Mesothelial cell of epicardium (in vitro differentiated cells): ENCODE data around the gene CLIP4. TPM values are rescaled to one million over a fixed set of nuclear protein-coding genes. Genes with fewer than 3 reads are reported as not detected.

Source experiments
- DNase-seq, 2 experiments: peaks; one replicate each; pipeline ENCODE4 v3.0.0; 2021; ENCODE audit warnings: low spot score in 2 of 2; ENCODE audit not compliant: unreplicated experiment in 2 of 2
- H3K27ac Mint-ChIP-seq: 2 replicates; pipeline ENCODE4 v1.8.0; 2021; ENCODE audit warnings: mixed read lengths
- H3K27me3 Mint-ChIP-seq: 2 replicates; pipeline ENCODE4 v1.8.0; 2021; ENCODE audit warnings: low read depth, mixed read lengths
- H3K36me3 Mint-ChIP-seq: 2 replicates; pipeline ENCODE4 v1.8.0; 2021; ENCODE audit warnings: mixed read lengths
- H3K4me1 Mint-ChIP-seq: 2 replicates; pipeline ENCODE4 v1.8.0; 2021; ENCODE audit warnings: mixed read lengths
- H3K4me3 Mint-ChIP-seq: 2 replicates; pipeline ENCODE4 v1.8.0; 2021; ENCODE audit warnings: mild to moderate bottlenecking, moderate library complexity, mixed read lengths
- H3K9me3 Mint-ChIP-seq: 2 replicates; pipeline ENCODE4 v1.8.0; 2021; ENCODE audit warnings: mixed read lengths
- CTCF ChIP-seq: fragments of 200-600 bp; sonication (generic); IDR thresholded peaks from one replicate; pipeline ENCODE4 v1.5.0; 2021; ENCODE audit warnings: antibody characterized with exemption; ENCODE audit not compliant: unreplicated experiment
- total RNA-seq: library from RNA; stranded (reverse); gene quantifications from 3 replicates; pipeline ENCODE4 v1.2.1, GENCODE V29; 2021

CLIP4 gene
- total RNA-seq, 1 donor from 2014 or later = 31.7 TPM

DNA sequence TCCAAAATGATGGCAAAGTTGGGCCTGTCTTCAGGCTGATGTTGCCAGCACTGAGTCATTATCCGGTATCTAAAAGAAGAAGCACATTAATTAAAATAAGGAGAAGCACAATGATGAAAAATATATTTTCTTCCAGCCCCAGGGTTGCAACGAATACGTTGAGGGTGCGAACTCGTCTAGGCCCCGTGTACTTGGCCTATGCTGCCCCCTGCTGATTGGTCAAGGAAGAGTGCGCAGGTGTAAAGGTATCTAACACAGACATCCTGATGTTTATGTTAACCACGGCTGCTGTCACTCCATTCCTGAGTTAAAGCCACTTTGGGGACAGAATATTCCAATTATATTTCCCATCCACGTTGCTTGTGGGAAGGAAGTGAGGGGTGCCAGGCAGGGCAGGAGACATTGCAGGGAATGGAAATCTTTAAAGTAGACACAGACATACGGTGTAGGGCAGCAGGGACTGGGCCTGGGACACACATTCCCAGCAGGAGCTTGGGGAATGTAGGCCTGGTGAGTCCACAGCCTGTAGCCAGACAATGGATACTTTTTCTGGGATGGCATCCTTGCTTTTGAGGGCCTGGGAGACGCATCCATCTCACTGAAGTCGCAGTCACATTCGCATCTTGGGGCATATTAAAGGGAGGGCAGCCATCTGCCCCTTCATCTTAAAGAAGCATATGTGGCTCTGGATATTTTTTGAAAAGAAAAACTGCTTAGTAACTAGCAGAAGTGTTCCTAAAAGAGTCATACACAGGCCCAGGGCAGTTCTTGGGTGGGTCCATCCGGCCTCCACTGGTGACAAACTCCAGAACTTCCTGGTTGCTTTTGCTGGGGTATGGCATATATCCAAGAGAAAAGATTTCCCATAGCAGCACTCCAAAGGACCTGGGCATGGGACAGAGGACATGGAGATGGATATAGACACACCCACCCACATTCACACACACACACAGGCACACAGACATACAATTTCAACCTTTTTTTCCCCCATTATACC is 81.9 kb downstream of the CLIP4 start:
- peak; percentile 63 for TF ChIP-seq CTCF
- H3K9me3 Mint-ChIP-seq = no peaks in the 10 kb centered on the region
- H3K4me1 Mint-ChIP-seq = peaks cover 4% of the 10 kb centered on the region
- no peak overlapping the region for H3K4me3 Mint-ChIP-seq
- H3K36me3 Mint-ChIP-seq = no peaks in the 10 kb centered on the region
- DNase-seq = peak; percentile 51 to 79
- H3K27me3 Mint-ChIP-seq = peaks cover 1% of the 10 kb centered on the region
- H3K27ac Mint-ChIP-seq = no peak overlapping the region

- H3K4me1 Mint-ChIP-seq = peaks cover 10% of the 10 kb centered on the region
- H3K9me3 Mint-ChIP-seq = no peaks in the 10 kb centered on the region
- H3K36me3 Mint-ChIP-seq = no peaks in the 10 kb centered on the region
- no peak overlapping the region for H3K27ac Mint-ChIP-seq
- TF ChIP-seq CTCF = no peak
- no peaks in the 10 kb centered on the region for H3K27me3 Mint-ChIP-seq
- DNase-seq = no peak
- no peak overlapping the region for H3K4me3 Mint-ChIP-seq
Observed at GRCh38 chr2:29201979-29202378, 86.8 kb downstream of the CLIP4 start.

DNA sequence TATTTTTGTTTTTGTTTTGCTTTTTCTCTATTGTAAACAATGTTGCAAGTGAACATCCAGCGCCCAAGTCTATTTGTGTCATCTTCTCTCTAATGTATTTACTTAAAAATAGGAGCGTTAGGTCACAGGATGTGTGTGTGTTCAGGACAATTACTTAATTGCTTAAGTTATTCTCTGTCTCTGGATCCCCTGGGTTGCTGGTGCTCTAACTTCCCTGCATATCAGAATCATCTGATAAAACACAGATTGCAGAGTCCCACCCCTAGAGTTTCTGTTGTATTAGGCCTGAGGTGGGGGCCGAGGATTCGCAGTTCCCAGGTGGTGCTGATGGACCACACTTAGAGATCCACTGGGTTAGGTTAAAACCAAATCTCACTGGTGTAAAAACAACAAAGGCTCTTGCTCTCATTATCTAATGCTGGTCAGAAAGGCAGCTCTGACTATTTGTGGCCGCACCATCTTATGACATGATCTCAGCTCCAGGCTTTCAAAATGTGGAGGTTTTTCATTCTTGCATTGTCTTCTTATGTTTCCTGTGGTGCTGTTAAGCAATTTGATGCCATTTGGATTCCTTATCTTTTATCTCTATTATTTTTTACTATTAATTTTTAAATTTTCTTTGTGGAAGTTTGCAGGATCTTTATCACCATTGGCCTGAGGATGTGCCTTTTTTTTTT is 87.7 kb downstream of the CLIP4 start:
- Mint-ChIP-seq H3K4me1 (peaks cover 10% of the 10 kb centered on the region), H3K27ac (no peak overlapping the region), H3K4me3 (no peak overlapping the region), H3K9me3 (no peaks in the 10 kb centered on the region), H3K27me3 (no peaks in the 10 kb centered on the region), H3K36me3 (no peaks in the 10 kb centered on the region)
- no peak for TF ChIP-seq CTCF
- DNase-seq = no peak

DNA sequence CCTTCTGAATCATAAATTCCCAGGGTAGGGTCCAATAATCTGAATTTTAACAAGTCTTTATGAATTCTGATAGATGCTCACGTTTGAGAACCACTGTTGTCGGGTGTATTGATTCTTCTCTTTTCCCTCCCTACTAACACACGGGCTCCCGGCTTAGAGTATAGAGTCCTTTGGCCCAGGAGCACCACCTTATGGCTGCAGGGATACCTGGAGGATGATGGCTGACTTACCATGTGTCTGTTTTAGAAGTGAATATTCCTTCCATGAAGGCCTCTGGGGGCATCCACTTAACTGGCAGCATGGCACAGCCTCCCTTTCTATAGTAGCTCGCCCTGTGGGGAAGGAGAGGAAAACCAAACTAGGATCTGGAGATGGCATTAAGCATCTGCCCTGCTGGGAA is 91.7 kb downstream of the CLIP4 start:
- TF ChIP-seq CTCF = no peak
- no peaks in the 10 kb centered on the region for H3K36me3 Mint-ChIP-seq
- peaks cover 8% of the 10 kb centered on the region for H3K4me1 Mint-ChIP-seq
- H3K9me3 Mint-ChIP-seq = no peaks in the 10 kb centered on the region
- H3K4me3 Mint-ChIP-seq = no peak overlapping the region
- H3K27me3 Mint-ChIP-seq = no peaks in the 10 kb centered on the region
- no peak for DNase-seq
- H3K27ac Mint-ChIP-seq = no peak overlapping the region

DNA sequence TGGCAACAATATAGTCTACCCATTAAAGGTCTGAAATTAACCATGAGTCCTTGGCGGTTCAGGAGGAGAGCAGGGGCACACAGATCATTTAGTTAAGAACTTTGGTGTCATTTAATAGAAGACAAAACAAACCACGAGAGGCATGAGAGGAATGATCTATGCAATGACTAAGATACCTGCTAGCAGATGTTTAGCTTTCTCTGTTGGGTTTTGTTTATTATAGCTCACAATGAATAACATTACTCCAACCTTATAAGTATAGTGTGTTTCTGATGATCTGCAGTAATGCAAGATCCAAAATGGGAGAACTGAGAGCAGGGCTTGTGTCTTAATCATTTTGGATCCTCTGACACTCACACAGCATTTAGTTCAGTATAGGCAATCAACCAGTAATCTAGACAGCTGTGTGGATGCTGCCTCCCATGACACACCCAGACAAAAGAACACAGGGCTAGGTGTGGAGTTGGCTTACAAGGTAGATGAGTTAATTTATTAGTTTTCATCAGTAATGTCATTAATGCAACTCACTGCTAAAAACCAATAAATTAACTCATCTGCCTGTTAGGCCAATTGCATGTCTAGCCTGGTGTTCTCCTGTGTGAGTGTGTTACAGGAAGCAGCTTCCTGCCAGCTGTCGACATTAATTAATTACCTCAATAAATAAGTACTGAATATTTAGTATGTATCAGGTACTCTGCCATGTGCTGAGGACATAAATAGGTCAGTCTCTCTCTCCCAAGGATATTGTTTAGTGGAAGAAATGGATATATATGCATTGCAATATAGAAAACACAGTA is 92.3 kb downstream of the CLIP4 start:
- no peaks in the 10 kb centered on the region for H3K36me3 Mint-ChIP-seq
- no peak overlapping the region for H3K27ac Mint-ChIP-seq
- peaks cover 3% of the 10 kb centered on the region for H3K27me3 Mint-ChIP-seq
- H3K4me3 Mint-ChIP-seq = no peak overlapping the region
- peaks cover 3% of the 10 kb centered on the region for H3K4me1 Mint-ChIP-seq
- DNase-seq = no peak
- no peaks in the 10 kb centered on the region for H3K9me3 Mint-ChIP-seq
- no peak for TF ChIP-seq CTCF
